Measurements from ENCODE around the gene F3.

Gene F3

GRCh38 chr1:94535095-94535494, 6.5 kb downstream of the F3 start:
- no peak overlapping the region for H3K4me3 ChIP-seq (ENCODE audit: low read depth, low read length)
- TF ChIP-seq CTCF (IDR thresholded peaks at IDR 0.05; ENCODE audit: borderline replicate concordance, insufficient read depth, low read depth, low read length), result no peak

- H3K4me3 ChIP-seq (ENCODE audit: low read depth, low read length), result no peak overlapping the region
- TF ChIP-seq CTCF (IDR thresholded peaks at IDR 0.05; ENCODE audit: borderline replicate concordance, insufficient read depth, low read depth, low read length), result no peak
Measured at GRCh38 chr1:94532077-94532476, 9.5 kb downstream of the F3 start.

GRCh38 chr1:94531664-94532063, 9.9 kb downstream of the F3 start:
- no peak for TF ChIP-seq CTCF (IDR thresholded peaks at IDR 0.05; ENCODE audit: borderline replicate concordance, insufficient read depth, low read depth, low read length)
- no peak overlapping the region for H3K4me3 ChIP-seq (ENCODE audit: low read depth, low read length)

GRCh38 chr1:94530373-94530878, 11.1 kb downstream of the F3 start:
- no peak for TF ChIP-seq CTCF (IDR thresholded peaks at IDR 0.05; ENCODE audit: borderline replicate concordance, insufficient read depth, low read depth, low read length)
- H3K4me3 ChIP-seq (ENCODE audit: low read depth, low read length), result no peak overlapping the region

GRCh38 chr1:94529416-94529815, 12.1 kb downstream of the F3 start:
- H3K4me3 ChIP-seq (ENCODE audit: low read depth, low read length), result no peak overlapping the region
- no peak for TF ChIP-seq CTCF (IDR thresholded peaks at IDR 0.05; ENCODE audit: borderline replicate concordance, insufficient read depth, low read depth, low read length)

GRCh38 chr1:94528826-94529225, 12.7 kb downstream of the F3 start:
- no peak overlapping the region for H3K4me3 ChIP-seq (ENCODE audit: low read depth, low read length)
- TF ChIP-seq CTCF (IDR thresholded peaks at IDR 0.05; ENCODE audit: borderline replicate concordance, insufficient read depth, low read depth, low read length), result no peak

- no peak for TF ChIP-seq CTCF (IDR thresholded peaks at IDR 0.05; ENCODE audit: borderline replicate concordance, insufficient read depth, low read depth, low read length)
- no peak overlapping the region for H3K4me3 ChIP-seq (ENCODE audit: low read depth, low read length)
Measured at GRCh38 chr1:94528299-94528698, 13.3 kb downstream of the F3 start.

Data from GM12875 (cell line).